Spleen (tissue), 7 donors: Measurements from ENCODE around the gene FHIT.

Experiments used
- CTCF ChIP-seq, 11 experiments: fragments of 200-600 bp in 7 of 11; fragments of 450-650 bp in 4 of 11; sonication (generic) in 4 of 11; IDR thresholded peaks in 8 of 11; conservative IDR thresholded peaks in 3 of 11; 1 replicate in 7 of 11; 2 replicates in 4 of 11; pipeline versions ENCODE4 v1.4.0 to v1.8.0; 2016 to 2021; ENCODE audit warnings: antibody characterized with exemption in 11 of 11, inconsistent platforms in 4 of 11, mild to moderate bottlenecking in 1 of 11
- POLR2A ChIP-seq, 3 donors: fragments of 450-650 bp; IDR thresholded peaks; one replicate each; pipeline ENCODE4 v1.5.1; 2017; ENCODE audit warnings: antibody characterized with exemption in 3 of 3, mild to moderate bottlenecking in 1 of 3
- POLR2AphosphoS5 ChIP-seq, 3 donors: sonication (generic); formaldehyde crosslinking; IDR thresholded peaks; one replicate each; pipeline ENCODE4 v1.5.1; 2017; ENCODE audit warnings: antibody characterized with exemption in 3 of 3
- donor health status: DM: no; HTN: no; CAD: no; lungs with moderate emphysema.
- donor health status: DM: no; HTN: no; CAD: no.
- donor health status: DM: no; HTN: no; CAD: no.

- TF ChIP-seq CTCF (IDR thresholded peaks at IDR 0.05 in 8 of 11, conservative IDR thresholded peaks at IDR 0.05 in 3 of 11) (no peak), POLR2AphosphoS5 (IDR thresholded peaks at IDR 0.05) (no peak), POLR2A (IDR thresholded peaks at IDR 0.05) (no peak)
Measured at GRCh38 chr3:60000311-60001105, 1250.7 kb downstream of the FHIT start.
